ENCODE results near the gene DCST1. TPM values are rescaled to one million over a fixed set of nuclear protein-coding genes. Genes with fewer than 3 reads are reported as not detected.
A peak's percentile ranks its signal among the peaks of the same experiment; 100 is the strongest.

Gene DCST1
- total and polyA plus RNA-seq, 2 of the 13 experiments (the other 11 are each of a cell fraction or from before 2014, with no cell fraction given): 0.04 TPM; not detected in 1

- TF ChIP-seq CC2D1A (CRISPR knock-in tag; IDR thresholded peaks at IDR 0.05) (no peak), NONO (IDR thresholded peaks at IDR 0.05) (no peak), NONO (CRISPR knock-in tag; conservative IDR thresholded peaks at IDR 0.05) (peak; percentile 31; the same call in 1 of the 2 replicates), ZNF331 (CRISPR knock-in tag; IDR thresholded peaks at IDR 0.05) (peak; percentile 35; the same call in 1 of the 2 replicates), NAIF1 (CRISPR knock-in tag; IDR thresholded peaks at IDR 0.05; ENCODE audit: borderline replicate concordance) (no peak), EZH2 (conservative IDR thresholded peaks at IDR 0.05; ENCODE audit: low read depth, low read length) (no peak), ZNF570 (CRISPR knock-in tag; IDR thresholded peaks at IDR 0.05; ENCODE audit: borderline replicate concordance) (no peak), ZNF83 (CRISPR knock-in tag; IDR thresholded peaks at IDR 0.05; ENCODE audit: borderline replicate concordance) (no peak), ZKSCAN1 (IDR thresholded peaks at IDR 0.05; ENCODE audit: low read length) (no peak), PHF8 (CRISPR knock-in tag; IDR thresholded peaks at IDR 0.05) (0 out of 2 replicates have a peak, but pooled peaks have one; percentile 28), MZF1 (CRISPR knock-in tag; IDR thresholded peaks at IDR 0.05; ENCODE audit: borderline replicate concordance) (no peak), ZC3H13 (CRISPR knock-in tag; IDR thresholded peaks at IDR 0.05) (no peak), PREB (CRISPR knock-in tag; IDR thresholded peaks at IDR 0.05) (no peak), ZNF30 (CRISPR knock-in tag; IDR thresholded peaks at IDR 0.05) (no peak), ZNF740 (CRISPR knock-in tag; IDR thresholded peaks at IDR 0.05) (peak; percentile 96)
- TF ChIP-seq, protein P1, sequence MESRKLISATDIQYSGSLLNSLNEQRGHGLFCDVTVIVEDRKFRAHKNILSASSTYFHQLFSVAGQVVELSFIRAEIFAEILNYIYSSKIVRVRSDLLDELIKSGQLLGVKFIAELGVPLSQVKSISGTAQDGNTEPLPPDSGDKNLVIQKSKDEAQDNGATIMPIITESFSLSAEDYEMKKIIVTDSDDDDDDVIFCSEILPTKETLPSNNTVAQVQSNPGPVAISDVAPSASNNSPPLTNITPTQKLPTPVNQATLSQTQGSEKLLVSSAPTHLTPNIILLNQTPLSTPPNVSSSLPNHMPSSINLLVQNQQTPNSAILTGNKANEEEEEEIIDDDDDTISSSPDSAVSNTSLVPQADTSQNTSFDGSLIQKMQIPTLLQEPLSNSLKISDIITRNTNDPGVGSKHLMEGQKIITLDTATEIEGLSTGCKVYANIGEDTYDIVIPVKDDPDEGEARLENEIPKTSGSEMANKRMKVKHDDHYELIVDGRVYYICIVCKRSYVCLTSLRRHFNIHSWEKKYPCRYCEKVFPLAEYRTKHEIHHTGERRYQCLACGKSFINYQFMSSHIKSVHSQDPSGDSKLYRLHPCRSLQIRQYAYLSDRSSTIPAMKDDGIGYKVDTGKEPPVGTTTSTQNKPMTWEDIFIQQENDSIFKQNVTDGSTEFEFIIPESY (CRISPR knock-in tag; IDR thresholded peaks at IDR 0.05): no peak
- TF ChIP-seq, protein P2, sequence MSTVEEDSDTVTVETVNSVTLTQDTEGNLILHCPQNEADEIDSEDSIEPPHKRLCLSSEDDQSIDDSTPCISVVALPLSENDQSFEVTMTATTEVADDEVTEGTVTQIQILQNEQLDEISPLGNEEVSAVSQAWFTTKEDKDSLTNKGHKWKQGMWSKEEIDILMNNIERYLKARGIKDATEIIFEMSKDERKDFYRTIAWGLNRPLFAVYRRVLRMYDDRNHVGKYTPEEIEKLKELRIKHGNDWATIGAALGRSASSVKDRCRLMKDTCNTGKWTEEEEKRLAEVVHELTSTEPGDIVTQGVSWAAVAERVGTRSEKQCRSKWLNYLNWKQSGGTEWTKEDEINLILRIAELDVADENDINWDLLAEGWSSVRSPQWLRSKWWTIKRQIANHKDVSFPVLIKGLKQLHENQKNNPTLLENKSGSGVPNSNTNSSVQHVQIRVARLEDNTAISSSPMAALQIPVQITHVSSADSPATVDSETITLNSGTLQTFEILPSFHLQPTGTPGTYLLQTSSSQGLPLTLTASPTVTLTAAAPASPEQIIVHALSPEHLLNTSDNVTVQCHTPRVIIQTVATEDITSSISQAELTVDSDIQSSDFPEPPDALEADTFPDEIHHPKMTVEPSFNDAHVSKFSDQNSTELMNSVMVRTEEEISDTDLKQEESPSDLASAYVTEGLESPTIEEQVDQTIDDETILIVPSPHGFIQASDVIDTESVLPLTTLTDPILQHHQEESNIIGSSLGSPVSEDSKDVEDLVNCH (CRISPR knock-in tag; IDR thresholded peaks at IDR 0.05): no peak
- TF ChIP-seq, protein P3, sequence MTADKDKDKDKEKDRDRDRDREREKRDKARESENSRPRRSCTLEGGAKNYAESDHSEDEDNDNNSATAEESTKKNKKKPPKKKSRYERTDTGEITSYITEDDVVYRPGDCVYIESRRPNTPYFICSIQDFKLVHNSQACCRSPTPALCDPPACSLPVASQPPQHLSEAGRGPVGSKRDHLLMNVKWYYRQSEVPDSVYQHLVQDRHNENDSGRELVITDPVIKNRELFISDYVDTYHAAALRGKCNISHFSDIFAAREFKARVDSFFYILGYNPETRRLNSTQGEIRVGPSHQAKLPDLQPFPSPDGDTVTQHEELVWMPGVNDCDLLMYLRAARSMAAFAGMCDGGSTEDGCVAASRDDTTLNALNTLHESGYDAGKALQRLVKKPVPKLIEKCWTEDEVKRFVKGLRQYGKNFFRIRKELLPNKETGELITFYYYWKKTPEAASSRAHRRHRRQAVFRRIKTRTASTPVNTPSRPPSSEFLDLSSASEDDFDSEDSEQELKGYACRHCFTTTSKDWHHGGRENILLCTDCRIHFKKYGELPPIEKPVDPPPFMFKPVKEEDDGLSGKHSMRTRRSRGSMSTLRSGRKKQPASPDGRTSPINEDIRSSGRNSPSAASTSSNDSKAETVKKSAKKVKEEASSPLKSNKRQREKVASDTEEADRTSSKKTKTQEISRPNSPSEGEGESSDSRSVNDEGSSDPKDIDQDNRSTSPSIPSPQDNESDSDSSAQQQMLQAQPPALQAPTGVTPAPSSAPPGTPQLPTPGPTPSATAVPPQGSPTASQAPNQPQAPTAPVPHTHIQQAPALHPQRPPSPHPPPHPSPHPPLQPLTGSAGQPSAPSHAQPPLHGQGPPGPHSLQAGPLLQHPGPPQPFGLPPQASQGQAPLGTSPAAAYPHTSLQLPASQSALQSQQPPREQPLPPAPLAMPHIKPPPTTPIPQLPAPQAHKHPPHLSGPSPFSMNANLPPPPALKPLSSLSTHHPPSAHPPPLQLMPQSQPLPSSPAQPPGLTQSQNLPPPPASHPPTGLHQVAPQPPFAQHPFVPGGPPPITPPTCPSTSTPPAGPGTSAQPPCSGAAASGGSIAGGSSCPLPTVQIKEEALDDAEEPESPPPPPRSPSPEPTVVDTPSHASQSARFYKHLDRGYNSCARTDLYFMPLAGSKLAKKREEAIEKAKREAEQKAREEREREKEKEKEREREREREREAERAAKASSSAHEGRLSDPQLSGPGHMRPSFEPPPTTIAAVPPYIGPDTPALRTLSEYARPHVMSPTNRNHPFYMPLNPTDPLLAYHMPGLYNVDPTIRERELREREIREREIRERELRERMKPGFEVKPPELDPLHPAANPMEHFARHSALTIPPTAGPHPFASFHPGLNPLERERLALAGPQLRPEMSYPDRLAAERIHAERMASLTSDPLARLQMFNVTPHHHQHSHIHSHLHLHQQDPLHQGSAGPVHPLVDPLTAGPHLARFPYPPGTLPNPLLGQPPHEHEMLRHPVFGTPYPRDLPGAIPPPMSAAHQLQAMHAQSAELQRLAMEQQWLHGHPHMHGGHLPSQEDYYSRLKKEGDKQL (CRISPR knock-in tag; IDR thresholded peaks at IDR 0.05; ENCODE audit: low read depth): no peak
Measured at GRCh38 chr1:155003766-155004351, 29.8 kb upstream of the DCST1 start (continued).
